BJ (cell line): ENCODE measurements around the gene ACTL6A. TPM values are rescaled to one million over a fixed set of nuclear protein-coding genes. Genes with fewer than 3 reads are reported as not detected.

Experiments used
- CTCF ChIA-PET: fragments of 350-600 bp; formaldehyde crosslinking; extraction: SDS; loops from one replicate; lab custom pipeline; 2021; ENCODE audit warnings: antibody characterized with exemption, inconsistent platforms; lab: Yijun Ruan, JAX
- POLR2A ChIA-PET: fragments of 300-600 bp; sonication (Branson Sonifier 250); formaldehyde crosslinking; extraction: SDS; loops from one replicate; lab custom pipeline; 2021; ENCODE audit warnings: antibody characterized with exemption; lab: Charles Lee
- DNase-seq: peaks from one replicate; pipeline ENCODE4 v3.0.0-alpha.2; 2011; ENCODE audit warnings: low read depth
- H3K27me3 ChIP-seq: 2 replicates; pipeline ENCODE4 v1.6.0; 2011; ENCODE audit warnings: low read length; ENCODE audit not compliant: control insufficient read depth, insufficient read depth
- H3K36me3 ChIP-seq: 2 replicates; pipeline ENCODE4 v1.5.1; 2011; ENCODE audit warnings: low read length; ENCODE audit not compliant: control insufficient read depth, insufficient read depth
- H3K4me3 ChIP-seq: 2 replicates; pipeline ENCODE4 v1.5.1; 2011; ENCODE audit warnings: low read depth, mild to moderate bottlenecking, control low read depth, low read length
- CTCF ChIP-seq: IDR thresholded peaks from 2 replicates; pipeline ENCODE4 v1.5.1; 2011; ENCODE audit warnings: low read depth, mild to moderate bottlenecking, control low read depth, inconsistent platforms, low read length, moderate library complexity; ENCODE audit not compliant: insufficient read depth
- polyA plus RNA-seq: library from polyadenylated mRNA; depleted of rRNA; stranded (reverse); fragments of >200 nt; gene quantifications from 2 replicates; pipeline ENCODE4 v1.2.3, GENCODE V29; 2011

Gene ACTL6A
- polyA plus RNA-seq, 1 experiment, result 38.6 TPM

- H3K36me3 ChIP-seq, result no peaks in the 10 kb centered on the region
- ChIA-PET POLR2A (no interaction called here), CTCF (no interaction called here)
- H3K27me3 ChIP-seq, result 0 out of 2 replicates have a peak, but pooled peaks cover 1% of the 10 kb centered on the region
- no peak overlapping the region for H3K4me3 ChIP-seq
- DNase-seq, result no peak
- no peak for TF ChIP-seq CTCF
Observed at GRCh38 chr3:179528772-179529171, 34.0 kb upstream of the ACTL6A start.

- DNase-seq, result no peak
- ChIA-PET POLR2A (no interaction called here), CTCF (no interaction called here)
Observed at GRCh38 chr3:179531576-179531975, 31.1 kb upstream of the ACTL6A start.

GRCh38 chr3:179533274-179533673 lies 29.5 kb upstream of the ACTL6A start:
- CTCF ChIA-PET, result interaction anchor here (0.9 to 1.4 kb wide), 2 partner anchors 20 to 25 kb away, joined by 3 to 7 read pairs; no protein-coding TSS in a partner anchor
- H3K27me3 ChIP-seq, result peaks cover 1% of the 10 kb centered on the region; the same call in 1 of the 2 replicates
- H3K4me3 ChIP-seq, result no peak overlapping the region
- POLR2A ChIA-PET, result interaction anchor here (0.6 kb wide), 1 partner anchor 40 kb away, joined by 3 read pairs; no protein-coding TSS in a partner anchor
- no peak for DNase-seq
- H3K36me3 ChIP-seq, result no peaks in the 10 kb centered on the region
- no peak for TF ChIP-seq CTCF

More at GRCh38 chr3:179531576-179531975, 31.1 kb upstream of the ACTL6A start:
- Histone ChIP-seq H3K27me3 (peaks cover 1% of the 10 kb centered on the region; the same call in 1 of the 2 replicates), H3K4me3 (no peak overlapping the region), H3K36me3 (no peaks in the 10 kb centered on the region)
- TF ChIP-seq CTCF, result no peak

- Histone ChIP-seq H3K27me3 (peaks cover 1% of the 10 kb centered on the region; the same call in 1 of the 2 replicates), H3K36me3 (no peaks in the 10 kb centered on the region), H3K4me3 (no peak overlapping the region)
- ChIA-PET POLR2A (no interaction called here), CTCF (no interaction called here)
- no peak for DNase-seq
- TF ChIP-seq CTCF, result no peak
Observed at GRCh38 chr3:179536256-179536655, 26.5 kb upstream of the ACTL6A start.

GRCh38 chr3:179541094-179541493 lies 21.6 kb upstream of the ACTL6A start:
- no peak for TF ChIP-seq CTCF
- Histone ChIP-seq H3K4me3 (no peak overlapping the region), H3K36me3 (no peaks in the 10 kb centered on the region), H3K27me3 (no peaks in the 10 kb centered on the region)
- DNase-seq, result no peak
- CTCF ChIA-PET, result interaction anchor here (0.8 kb wide), 1 partner anchor 81 kb away, joined by 3 read pairs; no protein-coding TSS in a partner anchor
- POLR2A ChIA-PET, result no interaction called here
